ENCODE results near the gene ANKRD22. TPM values are rescaled to one million over a fixed set of nuclear protein-coding genes. Genes with fewer than 3 reads are reported as not detected.

Gene ANKRD22
- total and polyA plus RNA-seq, 9 of the 15 experiments (the other 6 are each of a cell fraction or from before 2014, with no cell fraction given), result not detected

DNA sequence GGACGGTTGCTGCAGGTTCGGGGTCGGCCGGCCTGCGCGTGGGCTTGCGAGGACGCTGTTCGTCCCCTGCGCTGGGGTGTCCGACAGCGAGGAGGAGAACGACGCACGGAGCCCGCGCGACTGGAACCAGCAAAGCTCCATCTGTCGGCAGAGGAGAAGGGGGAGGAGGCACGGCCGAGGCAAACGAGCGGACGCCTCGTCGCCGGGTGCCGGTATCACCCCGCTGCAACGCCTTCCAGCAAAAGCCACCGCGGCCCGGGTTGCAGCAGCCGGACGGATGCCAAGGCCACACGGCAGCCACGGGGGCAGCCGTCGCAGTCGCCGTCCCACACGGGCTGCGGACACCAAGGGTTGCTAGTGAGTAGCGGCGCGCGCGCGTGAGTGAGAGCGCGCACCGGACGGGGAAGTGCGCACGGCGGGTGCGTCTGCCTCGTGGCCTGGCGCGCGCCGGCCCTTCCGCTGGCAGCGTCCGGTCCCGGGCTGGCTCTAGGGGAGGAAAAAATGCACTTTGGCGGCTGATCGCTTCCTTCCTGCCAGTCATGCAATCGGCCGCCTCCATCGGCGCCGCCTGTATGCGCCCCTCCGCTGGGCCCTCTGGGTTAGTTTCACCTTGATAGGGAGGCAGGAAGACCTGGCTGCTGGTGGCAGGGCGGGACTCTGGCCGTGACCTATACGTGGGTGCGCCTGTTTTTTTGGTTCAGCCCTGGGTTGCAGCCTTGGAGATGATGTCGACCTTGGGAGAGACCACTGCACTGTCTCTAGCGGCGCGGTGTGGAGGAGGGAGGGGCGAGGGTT lies 28.8 kb upstream of the ANKRD22 start:
- H3K79me2 ChIP-seq (ENCODE audit: control insufficient read depth, insufficient read depth, low read length), result no peaks in the 10 kb centered on the region
- H3K9me1 ChIP-seq (ENCODE audit: control insufficient read depth, insufficient read depth, low read length), result no peaks in the 10 kb centered on the region
- in situ Hi-C loops (cut with MboI), result no loop called here
- no peaks in the 10 kb centered on the region for H4K20me1 ChIP-seq (replicated peaks; ENCODE audit: control insufficient read depth, insufficient read depth, low read length)
- H3K27me3 ChIP-seq (ENCODE audit: control insufficient read depth in 2 of 2, insufficient read depth in 2 of 2, low read length in 2 of 2), result peaks cover 0 to 14% of the 10 kb centered on the region in 2 experiments; a peak in 2 of 5 replicates
- intact Hi-C loops (cut with micrococcal nuclease), result no loop called here
- 10% methylated on average over 30 of the region's 84 CpGs for WGBS (ENCODE audit: insufficient coverage, low coverage, missing lambda C conversion rate)
- no TSS peak for BruUV-seq (replicated peaks)
- H3K9ac ChIP-seq (ENCODE audit: insufficient read depth in 1 of 2, low read depth in 2 of 2, low read length in 2 of 2), result peak overlapping the region in 1 of 2 experiments; percentile 64; a peak in 2 of 4 replicates
- peak in 2 of 4 experiments; percentile 13 to 15 for DNase-seq (ENCODE audit: extremely low read depth in 1 of 4, low spot score in 3 of 4)
- peak overlapping the region; percentile 41 for H3K4me2 ChIP-seq (ENCODE audit: insufficient read depth, low read length)
- peak overlapping the region; percentile 31; the same call in 1 of the 2 replicates for H2AFZ ChIP-seq (ENCODE audit: low read depth, low read length)
- ChIA-PET CTCF (ENCODE audit: low intra/inter-chr PET ratio) (no interaction called here), POLR2A (no interaction called here)
- no peaks in the 10 kb centered on the region for H3K36me3 ChIP-seq (ENCODE audit: control insufficient read depth, insufficient read depth, low read length)
- peaks cover 0 to 10% of the 10 kb centered on the region in 2 experiments; a peak in 2 of 5 replicates for H3K4me1 ChIP-seq (replicated peaks in 1 of 2; ENCODE audit: control insufficient read depth in 2 of 2, insufficient read depth in 2 of 2, low read length in 2 of 2)
- no peak for FAIRE-seq
- H3K9me3 ChIP-seq (replicated peaks; ENCODE audit: control insufficient read depth, insufficient read depth, low read depth, low read length), result no peaks in the 10 kb centered on the region
- no peak overlapping the region for H3K27ac ChIP-seq (ENCODE audit: extremely low read depth, low read depth, low read length)
- peak overlapping the region; percentile 16; the same call in 1 of the 2 replicates for H3K4me3 ChIP-seq
- peak; percentile 78 for ATAC-seq
- TF ChIP-seq, protein P1, sequence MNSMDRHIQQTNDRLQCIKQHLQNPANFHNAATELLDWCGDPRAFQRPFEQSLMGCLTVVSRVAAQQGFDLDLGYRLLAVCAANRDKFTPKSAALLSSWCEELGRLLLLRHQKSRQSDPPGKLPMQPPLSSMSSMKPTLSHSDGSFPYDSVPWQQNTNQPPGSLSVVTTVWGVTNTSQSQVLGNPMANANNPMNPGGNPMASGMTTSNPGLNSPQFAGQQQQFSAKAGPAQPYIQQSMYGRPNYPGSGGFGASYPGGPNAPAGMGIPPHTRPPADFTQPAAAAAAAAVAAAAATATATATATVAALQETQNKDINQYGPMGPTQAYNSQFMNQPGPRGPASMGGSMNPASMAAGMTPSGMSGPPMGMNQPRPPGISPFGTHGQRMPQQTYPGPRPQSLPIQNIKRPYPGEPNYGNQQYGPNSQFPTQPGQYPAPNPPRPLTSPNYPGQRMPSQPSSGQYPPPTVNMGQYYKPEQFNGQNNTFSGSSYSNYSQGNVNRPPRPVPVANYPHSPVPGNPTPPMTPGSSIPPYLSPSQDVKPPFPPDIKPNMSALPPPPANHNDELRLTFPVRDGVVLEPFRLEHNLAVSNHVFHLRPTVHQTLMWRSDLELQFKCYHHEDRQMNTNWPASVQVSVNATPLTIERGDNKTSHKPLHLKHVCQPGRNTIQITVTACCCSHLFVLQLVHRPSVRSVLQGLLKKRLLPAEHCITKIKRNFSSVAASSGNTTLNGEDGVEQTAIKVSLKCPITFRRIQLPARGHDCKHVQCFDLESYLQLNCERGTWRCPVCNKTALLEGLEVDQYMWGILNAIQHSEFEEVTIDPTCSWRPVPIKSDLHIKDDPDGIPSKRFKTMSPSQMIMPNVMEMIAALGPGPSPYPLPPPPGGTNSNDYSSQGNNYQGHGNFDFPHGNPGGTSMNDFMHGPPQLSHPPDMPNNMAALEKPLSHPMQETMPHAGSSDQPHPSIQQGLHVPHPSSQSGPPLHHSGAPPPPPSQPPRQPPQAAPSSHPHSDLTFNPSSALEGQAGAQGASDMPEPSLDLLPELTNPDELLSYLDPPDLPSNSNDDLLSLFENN (IDR thresholded peaks at IDR 0.05; ENCODE audit: low read depth in 2 of 2, low read length in 2 of 2), result no peak
- TF ChIP-seq KAT8 (IDR thresholded peaks at IDR 0.05; ENCODE audit: low read depth) (no peak), RNF2 (IDR thresholded peaks at IDR 0.05) (no peak), SREBF2 (CRISPR knock-in tag; IDR thresholded peaks at IDR 0.05) (no peak), ZFPM2 (CRISPR knock-in tag; IDR thresholded peaks at IDR 0.05) (no peak), L3MBTL2 (IDR thresholded peaks at IDR 0.05) (0 out of 2 replicates have a peak, but pooled peaks have one; percentile 33)
- TF ChIP-seq, protein P2, sequence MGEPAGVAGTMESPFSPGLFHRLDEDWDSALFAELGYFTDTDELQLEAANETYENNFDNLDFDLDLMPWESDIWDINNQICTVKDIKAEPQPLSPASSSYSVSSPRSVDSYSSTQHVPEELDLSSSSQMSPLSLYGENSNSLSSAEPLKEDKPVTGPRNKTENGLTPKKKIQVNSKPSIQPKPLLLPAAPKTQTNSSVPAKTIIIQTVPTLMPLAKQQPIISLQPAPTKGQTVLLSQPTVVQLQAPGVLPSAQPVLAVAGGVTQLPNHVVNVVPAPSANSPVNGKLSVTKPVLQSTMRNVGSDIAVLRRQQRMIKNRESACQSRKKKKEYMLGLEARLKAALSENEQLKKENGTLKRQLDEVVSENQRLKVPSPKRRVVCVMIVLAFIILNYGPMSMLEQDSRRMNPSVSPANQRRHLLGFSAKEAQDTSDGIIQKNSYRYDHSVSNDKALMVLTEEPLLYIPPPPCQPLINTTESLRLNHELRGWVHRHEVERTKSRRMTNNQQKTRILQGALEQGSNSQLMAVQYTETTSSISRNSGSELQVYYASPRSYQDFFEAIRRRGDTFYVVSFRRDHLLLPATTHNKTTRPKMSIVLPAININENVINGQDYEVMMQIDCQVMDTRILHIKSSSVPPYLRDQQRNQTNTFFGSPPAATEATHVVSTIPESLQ (CRISPR knock-in tag; IDR thresholded peaks at IDR 0.05), result no peak
- TF ChIP-seq, protein P3, sequence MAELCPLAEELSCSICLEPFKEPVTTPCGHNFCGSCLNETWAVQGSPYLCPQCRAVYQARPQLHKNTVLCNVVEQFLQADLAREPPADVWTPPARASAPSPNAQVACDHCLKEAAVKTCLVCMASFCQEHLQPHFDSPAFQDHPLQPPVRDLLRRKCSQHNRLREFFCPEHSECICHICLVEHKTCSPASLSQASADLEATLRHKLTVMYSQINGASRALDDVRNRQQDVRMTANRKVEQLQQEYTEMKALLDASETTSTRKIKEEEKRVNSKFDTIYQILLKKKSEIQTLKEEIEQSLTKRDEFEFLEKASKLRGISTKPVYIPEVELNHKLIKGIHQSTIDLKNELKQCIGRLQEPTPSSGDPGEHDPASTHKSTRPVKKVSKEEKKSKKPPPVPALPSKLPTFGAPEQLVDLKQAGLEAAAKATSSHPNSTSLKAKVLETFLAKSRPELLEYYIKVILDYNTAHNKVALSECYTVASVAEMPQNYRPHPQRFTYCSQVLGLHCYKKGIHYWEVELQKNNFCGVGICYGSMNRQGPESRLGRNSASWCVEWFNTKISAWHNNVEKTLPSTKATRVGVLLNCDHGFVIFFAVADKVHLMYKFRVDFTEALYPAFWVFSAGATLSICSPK (IDR thresholded peaks at IDR 0.05; ENCODE audit: borderline replicate concordance), result no peak
- TF ChIP-seq, protein P4, sequence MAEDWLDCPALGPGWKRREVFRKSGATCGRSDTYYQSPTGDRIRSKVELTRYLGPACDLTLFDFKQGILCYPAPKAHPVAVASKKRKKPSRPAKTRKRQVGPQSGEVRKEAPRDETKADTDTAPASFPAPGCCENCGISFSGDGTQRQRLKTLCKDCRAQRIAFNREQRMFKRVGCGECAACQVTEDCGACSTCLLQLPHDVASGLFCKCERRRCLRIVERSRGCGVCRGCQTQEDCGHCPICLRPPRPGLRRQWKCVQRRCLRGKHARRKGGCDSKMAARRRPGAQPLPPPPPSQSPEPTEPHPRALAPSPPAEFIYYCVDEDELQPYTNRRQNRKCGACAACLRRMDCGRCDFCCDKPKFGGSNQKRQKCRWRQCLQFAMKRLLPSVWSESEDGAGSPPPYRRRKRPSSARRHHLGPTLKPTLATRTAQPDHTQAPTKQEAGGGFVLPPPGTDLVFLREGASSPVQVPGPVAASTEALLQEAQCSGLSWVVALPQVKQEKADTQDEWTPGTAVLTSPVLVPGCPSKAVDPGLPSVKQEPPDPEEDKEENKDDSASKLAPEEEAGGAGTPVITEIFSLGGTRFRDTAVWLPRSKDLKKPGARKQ (CRISPR knock-in tag; IDR thresholded peaks at IDR 0.05), result no peak
- TF ChIP-seq, protein P5, sequence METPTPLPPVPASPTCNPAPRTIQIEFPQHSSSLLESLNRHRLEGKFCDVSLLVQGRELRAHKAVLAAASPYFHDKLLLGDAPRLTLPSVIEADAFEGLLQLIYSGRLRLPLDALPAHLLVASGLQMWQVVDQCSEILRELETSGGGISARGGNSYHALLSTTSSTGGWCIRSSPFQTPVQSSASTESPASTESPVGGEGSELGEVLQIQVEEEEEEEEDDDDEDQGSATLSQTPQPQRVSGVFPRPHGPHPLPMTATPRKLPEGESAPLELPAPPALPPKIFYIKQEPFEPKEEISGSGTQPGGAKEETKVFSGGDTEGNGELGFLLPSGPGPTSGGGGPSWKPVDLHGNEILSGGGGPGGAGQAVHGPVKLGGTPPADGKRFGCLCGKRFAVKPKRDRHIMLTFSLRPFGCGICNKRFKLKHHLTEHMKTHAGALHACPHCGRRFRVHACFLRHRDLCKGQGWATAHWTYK (CRISPR knock-in tag; IDR thresholded peaks at IDR 0.05), result 0 out of 2 replicates have a peak, but pooled peaks have one; percentile 53

Measured in K562 (cell line).